GM18502 (cell line): Measurements from ENCODE around the gene PRKAG2.

Source experiments
- ATAC-seq: cut with Tn5 transposase; IDR thresholded peaks from one replicate; pipeline ENCODE4 v1.9.1; 2021; ENCODE audit warnings: mild to moderate bottlenecking; ENCODE audit not compliant: unreplicated experiment, poor library complexity

The PRKAG2 gene

DNA sequence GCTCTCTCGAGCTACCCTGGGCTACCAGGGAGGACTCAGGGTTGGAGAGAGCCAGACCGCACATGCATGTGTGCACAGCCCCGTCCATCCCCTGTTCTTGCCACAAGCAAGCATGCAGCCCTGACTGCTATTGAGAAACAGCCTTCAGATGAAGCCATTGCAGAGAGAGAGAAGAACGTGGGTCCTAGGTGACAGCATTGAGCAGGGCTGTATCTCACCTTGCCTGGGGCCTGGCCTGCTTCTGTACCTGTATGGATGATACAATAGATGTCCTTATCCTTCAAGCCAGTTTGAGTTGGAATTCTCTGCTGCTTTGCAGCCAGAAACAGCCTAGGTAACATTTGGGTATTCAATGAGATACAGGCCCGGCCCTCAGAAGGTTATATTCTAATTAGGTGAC, 229.9 kb downstream of the PRKAG2 start:
- ATAC-seq: no peak

- no peak for ATAC-seq
These were observed 231.6 kb downstream of the PRKAG2 start for GRCh38 chr7:151645311-151645710.

GRCh38 chr7:151644554-151644953, 232.4 kb downstream of the PRKAG2 start:
- no peak for ATAC-seq

DNA sequence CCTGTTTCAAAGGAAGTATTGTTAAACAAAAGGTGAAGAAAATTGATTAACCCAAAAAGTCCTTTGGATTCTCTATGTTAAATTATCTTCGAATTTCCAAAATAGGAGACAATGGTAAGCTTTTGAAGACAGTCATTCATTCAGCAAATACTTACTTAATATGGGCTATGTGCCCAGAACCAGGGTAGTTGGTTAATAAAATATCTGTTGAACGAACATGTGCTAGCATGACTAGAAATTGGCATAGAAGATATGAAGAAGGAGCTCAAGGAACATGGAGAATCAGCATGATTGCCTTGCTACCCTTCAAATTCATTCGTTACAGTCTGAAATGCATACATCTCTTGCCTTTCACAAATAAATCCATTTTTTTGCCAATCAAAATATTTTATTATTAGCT, 234.2 kb downstream of the PRKAG2 start:
- no peak for ATAC-seq

DNA sequence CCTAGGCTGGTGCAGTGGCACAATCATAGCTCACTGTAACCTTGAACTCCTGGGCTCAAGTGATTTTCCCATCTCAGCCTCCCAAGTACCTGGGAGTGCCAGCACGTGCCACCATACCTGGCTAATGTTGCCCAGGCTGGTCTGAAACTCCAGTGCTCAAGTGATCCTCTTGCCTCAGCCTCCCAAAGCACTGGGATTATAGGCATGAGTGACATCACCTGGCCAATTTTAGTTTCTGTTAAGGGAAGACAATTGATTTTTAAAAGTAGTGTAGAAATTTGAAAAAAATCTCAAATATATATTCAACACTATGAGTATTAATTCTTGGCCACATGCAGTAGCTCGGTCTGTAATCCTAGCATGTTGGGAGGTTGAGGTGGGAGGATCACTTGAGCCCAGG, 235.3 kb downstream of the PRKAG2 start:
- ATAC-seq: no peak

- no peak for ATAC-seq
These were observed 239.1 kb downstream of the PRKAG2 start for GRCh38 chr7:151637781-151638261.

DNA sequence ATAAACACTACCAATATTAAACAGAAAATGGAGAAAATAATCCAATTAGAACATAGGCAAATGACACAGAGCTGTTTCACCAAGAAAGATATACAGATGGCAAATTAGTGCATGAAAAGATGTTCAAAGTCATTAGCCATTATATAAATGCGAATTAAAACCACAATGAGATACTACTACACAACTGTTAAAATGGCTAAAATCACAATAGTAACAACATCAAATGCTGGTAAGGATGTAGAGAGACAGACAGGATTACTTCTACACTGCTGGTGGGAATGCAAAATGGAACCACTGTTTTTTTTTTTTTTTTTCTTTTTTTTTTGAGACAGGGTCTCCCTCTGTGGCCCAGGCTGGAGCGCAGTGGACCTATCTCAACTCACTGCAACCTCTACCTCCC, 242.3 kb downstream of the PRKAG2 start:
- no peak for ATAC-seq

- ATAC-seq: no peak
These were observed 243.5 kb downstream of the PRKAG2 start for GRCh38 chr7:151633516-151633812.

GRCh38 chr7:151632750-151633515, 244.0 kb downstream of the PRKAG2 start:
- ATAC-seq: peak; percentile 66

GRCh38 chr7:151631953-151632749, 244.8 kb downstream of the PRKAG2 start:
- ATAC-seq: peak; percentile 75

DNA sequence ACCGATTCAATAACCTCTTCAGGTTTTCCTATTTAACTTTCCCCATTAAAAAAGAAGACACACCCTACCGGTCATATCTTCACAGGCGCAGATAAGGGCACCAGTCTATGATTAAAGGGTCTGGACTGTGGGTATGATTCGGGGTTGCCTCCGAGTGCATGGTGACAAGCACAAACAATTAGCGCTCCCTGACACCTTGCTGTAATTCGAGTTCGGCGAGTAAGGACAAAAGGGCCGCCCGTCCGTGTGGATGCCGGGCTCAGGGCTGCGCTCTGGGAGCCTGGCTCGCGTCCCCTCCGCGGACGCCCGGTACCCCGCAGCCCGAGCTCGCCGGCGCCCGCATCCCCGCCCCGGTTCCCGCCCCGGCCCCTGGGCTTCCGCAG, 245.4 kb downstream of the PRKAG2 start:
- ATAC-seq: peak; percentile 37

GRCh38 chr7:151630851-151631569, 245.9 kb downstream of the PRKAG2 start:
- ATAC-seq: no peak

GRCh38 chr7:151630358-151630757, 246.6 kb downstream of the PRKAG2 start:
- no peak for ATAC-seq

- ATAC-seq: no peak
These were observed 247.1 kb downstream of the PRKAG2 start for GRCh38 chr7:151629713-151630272.

DNA sequence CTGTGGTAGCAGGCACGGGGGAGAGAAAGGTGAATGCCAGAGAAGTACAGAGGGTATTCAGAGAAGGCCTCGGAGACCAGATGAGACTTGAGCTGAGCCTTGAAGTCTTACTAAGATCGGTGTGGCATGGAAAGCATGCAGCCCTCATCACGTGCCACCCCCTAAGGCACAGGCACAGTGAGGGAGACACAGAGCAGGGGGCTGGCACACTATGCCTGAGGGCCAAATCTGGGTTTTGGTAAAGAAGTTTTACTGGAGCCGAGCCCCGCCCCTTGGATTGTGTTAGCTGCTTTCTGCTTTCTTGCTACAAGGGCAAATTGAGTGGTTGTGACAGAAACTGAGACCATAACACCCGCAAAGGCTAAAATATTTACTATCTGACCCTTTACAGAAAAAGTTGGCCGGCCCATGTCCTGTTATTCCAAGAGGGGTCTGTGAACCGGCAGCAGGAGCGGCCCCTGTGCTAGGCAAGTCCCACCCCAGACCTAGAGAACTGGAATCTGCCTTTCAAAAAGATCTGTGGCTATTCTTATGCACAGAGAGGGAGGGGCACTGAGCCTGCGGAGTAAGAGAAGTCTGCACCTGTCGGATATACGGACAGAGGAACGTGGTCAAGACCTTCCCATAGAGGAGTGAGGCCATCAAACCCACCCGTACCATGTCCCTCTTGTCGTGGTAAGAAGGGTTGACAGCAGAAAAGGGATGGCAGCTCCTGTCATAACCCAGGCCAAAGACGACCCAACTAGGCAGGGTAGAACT, 247.9 kb downstream of the PRKAG2 start:
- no peak for ATAC-seq

DNA sequence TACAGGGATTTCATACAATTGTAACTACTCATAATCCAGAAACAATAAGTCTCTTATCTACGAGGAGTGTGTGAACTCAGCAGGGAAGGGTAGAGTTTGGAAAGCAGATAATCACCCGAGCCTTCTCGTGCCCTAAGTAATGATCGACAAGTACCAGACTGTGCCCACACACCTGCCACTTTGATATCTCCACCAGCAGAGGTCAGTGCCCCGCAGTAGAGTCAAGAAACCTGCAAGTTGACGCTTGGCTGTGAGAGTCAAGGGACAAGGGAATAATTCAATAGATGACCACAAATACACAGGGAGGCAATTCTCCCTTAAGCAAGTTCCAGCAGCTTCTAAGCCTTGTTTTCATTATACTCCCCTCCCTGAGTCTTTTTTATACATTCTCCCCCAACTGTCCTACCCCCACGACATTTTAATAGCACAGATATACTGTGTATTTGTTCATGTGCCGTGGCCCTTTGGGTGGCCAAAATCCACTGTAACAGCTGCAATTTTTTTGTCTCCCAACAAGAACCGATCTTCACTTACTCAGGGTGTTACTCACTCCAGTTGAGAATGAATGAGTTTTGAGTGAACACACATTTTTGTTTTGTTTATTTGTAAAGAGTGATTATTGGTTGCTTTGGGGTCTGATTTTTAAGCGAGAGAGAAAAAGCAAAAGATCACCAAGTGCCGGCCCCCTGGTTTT, 250.3 kb downstream of the PRKAG2 start:
- ATAC-seq: no peak

DNA sequence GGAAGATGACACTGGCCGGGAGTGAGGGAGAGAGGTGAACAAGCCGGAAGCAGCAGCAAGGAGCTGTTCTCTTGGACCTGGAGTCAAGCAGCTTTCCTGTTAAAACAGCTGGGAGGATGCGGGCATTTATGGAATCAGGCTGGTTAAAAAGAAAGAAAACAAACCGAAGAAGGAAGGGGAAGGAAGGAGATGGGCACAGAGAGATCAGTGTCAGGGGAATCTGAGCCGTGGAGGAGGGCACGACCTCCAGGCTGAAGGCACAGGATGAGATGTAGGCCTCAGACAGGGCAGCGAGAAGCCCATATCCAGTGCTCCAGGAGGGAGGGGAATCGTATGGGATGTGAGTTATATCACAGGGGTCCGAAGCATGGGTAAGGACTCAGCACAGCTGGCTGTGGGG, 251.3 kb downstream of the PRKAG2 start:
- no peak for ATAC-seq

DNA sequence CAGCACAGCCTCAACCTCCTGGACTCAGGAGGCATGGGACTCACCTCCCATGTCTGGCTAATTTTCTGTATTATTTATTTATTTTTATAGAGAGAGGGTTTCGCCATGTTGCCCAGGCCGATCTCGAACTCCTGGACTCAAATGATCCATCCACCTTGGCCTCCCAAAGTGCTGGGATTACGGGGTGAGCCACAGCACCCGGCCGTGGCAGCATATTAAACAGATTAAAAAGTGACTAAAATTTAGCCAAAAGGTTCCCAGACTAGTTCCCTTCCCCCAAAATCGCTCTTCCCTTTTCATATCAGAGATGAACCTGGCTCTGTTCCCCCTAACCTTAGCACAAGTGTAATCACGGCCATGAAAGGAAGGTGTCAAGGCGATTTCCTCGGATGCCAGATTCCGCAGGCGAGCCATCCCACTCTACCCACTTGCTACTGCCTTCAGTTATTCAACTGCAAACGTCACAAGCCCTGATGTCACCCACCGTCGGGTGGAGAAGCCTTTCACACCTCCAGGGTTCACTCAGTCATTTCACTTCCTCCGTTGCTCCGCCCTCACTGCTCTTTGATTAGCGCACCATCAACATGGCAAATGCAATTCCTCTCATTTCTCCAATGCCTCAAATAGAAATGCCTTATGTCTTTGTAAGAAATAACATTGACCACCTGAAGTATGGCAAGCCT, 252.5 kb downstream of the PRKAG2 start:
- no peak for ATAC-seq

GRCh38 chr7:151623766-151624165, 253.1 kb downstream of the PRKAG2 start:
- no peak for ATAC-seq
